ENCODE measurements around the gene DOK6.
"Not testable (repeated sequence)": the region's sequence is repeated elsewhere in the genome, so short reads cannot be mapped to it uniquely, and the experiment has no call there.

The DOK6 gene

DNA sequence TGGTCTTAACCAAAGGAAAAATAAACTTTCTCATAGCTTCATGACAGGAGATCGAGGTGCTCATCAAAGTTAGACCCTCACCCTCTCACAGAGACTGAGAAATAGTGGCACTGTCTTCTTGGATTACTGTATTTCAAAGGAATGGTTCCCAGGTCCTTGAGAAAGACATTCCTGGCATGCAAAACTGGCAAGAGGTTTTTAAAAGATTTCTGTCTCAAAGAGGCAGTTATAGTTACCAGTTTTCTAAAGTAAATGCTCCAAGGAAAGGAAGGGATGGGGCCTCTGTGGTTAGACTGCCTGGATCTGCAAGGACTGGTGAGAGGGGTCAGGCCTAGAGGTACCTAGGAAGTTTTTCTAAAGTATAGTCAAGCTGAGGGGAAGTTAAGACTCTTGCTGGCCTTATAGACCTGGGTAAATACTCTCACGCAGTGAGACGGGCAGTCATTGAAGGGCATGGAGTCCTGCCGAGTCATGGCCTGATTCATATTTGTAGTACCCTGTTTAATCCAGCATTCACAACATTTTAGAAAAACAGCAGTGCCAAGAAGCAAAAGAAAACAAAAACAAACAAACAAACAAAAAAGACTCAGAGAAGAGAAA, 226.1 kb downstream of the DOK6 start:
- peak; percentile 20 for DNase-seq (ENCODE audit: low read depth)

- no peak for DNase-seq (ENCODE audit: low read depth)
Observed at GRCh38 chr18:69628774-69629359, 228.2 kb downstream of the DOK6 start.

GRCh38 chr18:69631281-69631680, 230.6 kb downstream of the DOK6 start:
- no peak for DNase-seq (ENCODE audit: low read depth)

DNA sequence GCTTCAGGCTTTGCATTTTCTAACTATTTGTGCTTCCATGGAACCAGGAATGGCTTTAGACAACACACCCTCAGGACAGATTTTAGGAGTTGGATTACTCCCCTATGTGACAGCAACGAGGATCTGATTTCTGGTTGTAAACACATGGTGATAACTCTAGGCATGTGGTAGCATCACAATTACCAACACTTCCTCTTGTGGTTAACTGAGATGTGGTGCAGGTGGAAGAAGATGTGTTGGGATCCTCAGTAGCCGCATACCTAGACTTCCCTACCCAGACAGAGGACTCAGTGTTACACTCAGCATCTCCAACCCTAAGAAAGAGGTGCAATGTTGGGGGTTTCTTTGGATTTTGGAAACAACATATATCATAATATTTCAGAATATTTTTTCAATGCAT, 234.8 kb downstream of the DOK6 start:
- DNase-seq (ENCODE audit: low read depth), result no peak

GRCh38 chr18:69636529-69637301, 236.0 kb downstream of the DOK6 start:
- no peak for DNase-seq (ENCODE audit: low read depth)

DNA sequence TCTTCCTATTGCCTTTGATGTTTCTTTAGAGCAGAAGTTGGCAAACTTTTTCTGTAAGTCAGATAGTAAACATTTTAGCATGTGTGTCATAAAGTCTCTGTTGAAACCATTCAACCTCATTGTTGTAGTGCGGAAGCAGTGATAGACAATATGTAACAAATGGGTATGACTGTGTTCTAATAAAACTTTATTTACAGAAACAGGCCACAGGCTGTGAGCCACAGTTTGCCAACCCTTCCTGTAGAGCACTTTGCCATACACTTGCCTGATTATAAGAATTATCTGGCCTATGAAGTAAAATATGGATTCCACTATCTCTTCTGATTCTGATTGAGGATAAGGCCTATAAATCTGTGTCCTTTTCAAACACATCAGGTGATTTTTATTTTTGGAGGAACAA, 237.4 kb downstream of the DOK6 start:
- no peak for DNase-seq (ENCODE audit: low read depth)

GRCh38 chr18:69647702-69648101, 247.0 kb downstream of the DOK6 start:
- DNase-seq (ENCODE audit: low read depth), result no peak

GRCh38 chr18:69648486-69648885, 247.8 kb downstream of the DOK6 start:
- DNase-seq (ENCODE audit: low read depth), result no peak

GRCh38 chr18:69649684-69650083, 249.0 kb downstream of the DOK6 start:
- no peak for DNase-seq (ENCODE audit: low read depth)

DNA sequence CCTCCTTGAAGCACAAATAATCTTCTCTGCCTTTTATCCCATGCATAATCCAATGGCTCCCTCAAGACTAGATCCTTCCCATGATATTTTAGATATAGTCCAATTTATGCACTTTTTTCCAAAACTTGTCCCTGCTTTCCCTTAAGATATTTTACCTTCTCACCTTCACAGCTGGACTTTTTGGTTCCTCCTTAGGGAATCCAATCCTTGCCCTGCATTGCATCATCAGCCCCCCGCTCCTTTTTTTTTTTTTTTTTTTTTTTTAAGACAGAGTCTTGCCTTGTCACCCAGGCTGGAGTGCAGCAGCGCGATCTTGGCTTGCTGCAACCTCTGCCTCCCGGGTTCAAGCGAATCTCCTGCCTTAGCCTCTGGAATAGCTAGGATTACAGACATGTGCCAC, 250.6 kb downstream of the DOK6 start:
- no peak for DNase-seq (ENCODE audit: low read depth)

- DNase-seq (ENCODE audit: low read depth), result no peak
Observed at GRCh38 chr18:69655816-69656215, 255.1 kb downstream of the DOK6 start.

DNA sequence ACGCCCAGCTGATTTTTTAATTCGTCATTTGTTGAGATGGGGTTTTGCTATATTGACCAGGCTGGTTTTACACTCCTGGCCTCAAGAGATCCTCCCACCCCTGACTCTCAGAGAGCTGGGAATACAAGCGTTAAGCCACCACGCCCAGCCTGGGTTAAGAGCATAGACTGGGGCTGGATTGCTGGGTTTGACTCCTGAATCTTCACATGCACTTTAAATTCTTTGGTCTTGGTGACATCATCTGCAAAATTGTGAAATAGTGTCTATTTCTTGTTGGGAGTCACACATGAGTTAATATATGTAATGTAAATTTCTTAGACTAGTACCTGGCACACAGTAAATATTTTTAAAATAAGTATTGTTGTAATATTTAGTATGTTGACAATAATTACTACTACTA, 257.4 kb downstream of the DOK6 start:
- DNase-seq (ENCODE audit: low read depth), result peak; percentile 38

- DNase-seq (ENCODE audit: low read depth), result no peak
Observed at GRCh38 chr18:69658685-69659084, 258.0 kb downstream of the DOK6 start.

DNA sequence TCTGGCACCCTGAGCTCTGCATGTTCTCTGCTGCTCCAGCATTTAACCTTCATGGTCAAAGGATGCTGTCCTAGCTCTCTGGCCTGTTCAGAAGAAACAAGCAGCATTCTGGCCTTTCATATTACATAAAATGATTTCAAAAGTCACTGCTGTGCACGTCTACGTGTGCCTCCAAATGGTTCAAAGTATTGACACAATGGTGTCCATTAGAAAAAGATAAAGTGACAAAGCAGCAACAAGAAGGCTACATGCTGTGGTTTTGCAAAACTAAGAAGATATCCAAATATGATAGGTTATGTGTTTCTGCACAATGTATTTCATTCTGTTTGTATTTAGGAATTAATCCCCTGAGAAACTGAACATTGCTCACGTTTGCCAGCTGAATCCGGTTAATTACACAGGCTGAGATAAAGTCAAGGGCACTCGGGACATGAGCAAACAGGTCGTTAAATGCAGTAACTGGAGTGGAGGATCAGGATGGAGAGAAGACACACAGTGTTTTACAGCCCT, 258.5 kb downstream of the DOK6 start:
- DNase-seq (ENCODE audit: low read depth), result no peak

DNA sequence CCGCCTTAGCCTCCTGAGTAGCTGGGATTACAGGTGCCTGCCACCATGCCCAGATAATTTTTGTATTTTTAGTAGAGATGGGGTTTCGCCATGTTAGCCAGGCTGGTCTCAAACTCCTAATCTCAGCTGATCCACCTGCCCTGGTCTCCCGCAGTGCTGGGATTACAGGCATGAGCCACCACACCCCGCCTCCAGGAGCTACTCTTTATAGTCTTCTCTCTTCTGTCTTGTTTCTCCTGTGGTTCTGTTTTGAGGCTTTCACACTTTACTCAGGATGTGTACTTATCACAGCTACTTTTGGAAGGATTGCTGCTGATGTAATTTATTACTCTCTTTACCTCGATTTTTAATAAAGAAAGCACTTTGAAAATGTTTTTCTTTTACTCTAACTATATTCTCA, 261.4 kb downstream of the DOK6 start:
- not testable (repeated sequence) for DNase-seq (ENCODE audit: low read depth)

DNA sequence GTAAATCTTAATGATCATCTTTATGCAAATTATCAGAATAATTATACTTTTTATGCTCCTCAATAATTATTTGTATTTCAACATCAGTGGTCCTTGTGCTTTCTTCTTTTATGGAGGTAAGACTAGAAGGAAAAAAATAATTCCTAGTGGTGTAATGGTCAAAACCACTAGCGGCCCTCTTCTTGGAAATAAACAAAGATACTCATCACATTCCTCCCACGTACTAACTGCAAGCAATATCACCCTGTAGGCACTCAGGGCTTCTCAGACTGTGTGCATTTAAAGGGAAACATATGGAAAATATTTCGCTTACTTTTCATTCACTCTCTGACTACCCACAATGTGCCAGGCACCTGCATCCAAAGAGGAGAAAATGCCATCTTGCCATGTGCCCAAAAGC, 263.7 kb downstream of the DOK6 start:
- DNase-seq (ENCODE audit: low read depth), result peak; percentile 67

DNA sequence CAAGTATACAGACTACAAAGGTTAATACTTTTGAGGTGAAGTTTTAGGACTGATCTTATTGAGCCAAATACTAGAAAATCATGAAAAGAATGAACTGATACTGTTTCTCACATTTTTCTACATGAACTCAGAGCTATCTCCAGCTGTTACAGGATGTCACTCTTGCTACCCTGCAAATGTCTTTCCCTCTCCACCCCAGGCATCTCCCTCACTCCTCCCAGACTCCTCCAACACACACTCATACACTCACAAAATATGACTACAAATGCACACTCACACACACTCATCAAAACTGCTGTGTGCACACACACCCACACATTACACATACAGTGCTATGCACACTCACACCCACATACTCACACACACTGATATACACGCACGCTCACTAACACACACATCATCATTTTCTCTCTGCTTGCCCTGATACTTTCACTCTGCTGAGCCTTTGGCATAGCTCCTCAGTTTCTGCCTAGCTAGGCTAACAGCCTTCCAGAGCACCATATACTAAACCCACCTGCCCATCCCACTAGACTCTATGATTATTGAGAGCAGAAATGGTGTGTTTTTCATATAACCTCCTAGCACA, 273.7 kb downstream of the DOK6 start:
- peak; percentile 3 for DNase-seq (ENCODE audit: low read depth)

- DNase-seq (ENCODE audit: low read depth), result no peak
Observed at GRCh38 chr18:69674966-69675365, 274.3 kb downstream of the DOK6 start.

GRCh38 chr18:69677595-69677994, 276.9 kb downstream of the DOK6 start:
- DNase-seq (ENCODE audit: low read depth), result no peak

DNA sequence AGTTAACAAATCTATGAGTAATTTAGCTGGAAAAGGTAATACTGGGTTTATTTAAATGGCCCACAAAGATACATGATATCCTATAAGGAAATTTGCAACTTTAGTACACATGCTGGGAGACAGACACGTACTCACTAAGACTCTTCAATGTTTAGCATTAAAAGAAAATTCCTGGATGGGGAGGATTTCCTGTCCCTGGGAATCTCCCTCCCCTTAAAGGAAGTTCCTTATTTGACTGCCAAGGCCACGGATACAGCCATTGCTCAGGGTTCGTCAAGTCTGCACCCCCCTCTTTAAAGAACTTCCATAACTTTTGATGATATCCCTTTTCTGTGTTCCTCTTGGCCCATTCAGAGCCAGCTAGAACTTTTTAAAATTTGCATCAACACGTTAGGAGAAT, 279.4 kb downstream of the DOK6 start:
- no peak for DNase-seq (ENCODE audit: low read depth)

DNA sequence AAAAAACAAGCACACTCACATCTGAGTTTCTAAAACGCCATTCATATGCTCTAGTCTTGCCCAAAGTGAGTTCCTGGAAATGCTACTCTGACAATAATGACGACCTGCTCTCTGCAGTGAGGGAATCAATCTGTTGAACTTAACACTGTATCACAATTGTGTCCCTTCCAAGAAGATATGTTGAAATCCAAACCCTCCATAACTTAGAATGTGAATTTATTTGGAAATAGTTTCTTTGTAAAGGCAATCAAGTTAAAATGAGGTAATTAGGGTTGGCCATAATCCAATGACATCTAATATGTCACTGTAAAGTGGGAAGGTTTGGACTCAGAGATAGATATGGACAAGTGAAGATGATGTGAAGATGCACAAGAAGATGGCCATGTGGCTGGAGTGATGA, 282.5 kb downstream of the DOK6 start:
- DNase-seq (ENCODE audit: low read depth), result no peak

GRCh38 chr18:69684789-69685188, 284.1 kb downstream of the DOK6 start:
- no peak for DNase-seq (ENCODE audit: low read depth)

GRCh38 chr18:69686861-69687260, 286.2 kb downstream of the DOK6 start:
- peak; percentile 22 for DNase-seq (ENCODE audit: low read depth)
